Sigmoid colon (tissue), 7 donors: ENCODE measurements around the gene HK2. TPM values are rescaled to one million over a fixed set of nuclear protein-coding genes. Genes with fewer than 3 reads are reported as not detected.
"Not testable (repeated sequence)": the region's sequence is repeated elsewhere in the genome, so short reads cannot be mapped to it uniquely, and the experiment has no call there.

Experiments used
- DNase-seq: peaks from one replicate; pipeline ENCODE4 v3.0.0-alpha.2; 2019
- H3K27ac ChIP-seq, 4 donors: fragments of 200-600 bp; sonication (generic); one replicate each; pipeline ENCODE4 v1.5.1; 2016 to 2019; ENCODE audit warnings: mild to moderate bottlenecking in 1 of 4
- H3K27me3 ChIP-seq, 3 donors: fragments of 200-600 bp; sonication (generic); one replicate each; pipeline ENCODE4 v1.5.1; 2019; ENCODE audit warnings: mild to moderate bottlenecking in 1 of 3
- H3K36me3 ChIP-seq, 4 donors: fragments of 200-600 bp; sonication (generic); one replicate each; pipeline ENCODE4 v1.5.1; 2016 to 2019
- H3K4me1 ChIP-seq, 4 donors: fragments of 200-600 bp; sonication (generic); one replicate each; pipeline ENCODE4 v1.5.1; 2017 to 2019
- H3K4me3 ChIP-seq, 4 donors: fragments of 200-600 bp; sonication (generic); one replicate each; pipeline ENCODE4 v1.5.1; 2017 to 2019; ENCODE audit warnings: mild to moderate bottlenecking in 2 of 4, moderate library complexity in 1 of 4
- H3K9me3 ChIP-seq, 4 donors: fragments of 200-600 bp in 3 of 4; sonication (generic) in 3 of 4; one replicate each; pipeline versions ENCODE4 v1.5.1 to v1.6.1; 2013 to 2019
- CTCF ChIP-seq, 4 experiments: fragments of 450-650 bp in 3 of 4; fragments of 200-600 bp in 1 of 4; IDR thresholded peaks; one replicate each; pipeline ENCODE4 v1.5.1; 2016 to 2019; ENCODE audit warnings: antibody characterized with exemption in 4 of 4, mild to moderate bottlenecking in 3 of 4, moderate library complexity in 2 of 4
- EP300 ChIP-seq, 4 donors: sonication (generic); formaldehyde crosslinking; IDR thresholded peaks; one replicate each; pipeline ENCODE4 v1.6.1; 2017; ENCODE audit warnings: antibody characterized with exemption in 4 of 4
- POLR2A ChIP-seq, 2 donors: fragments of 450-650 bp; IDR thresholded peaks; one replicate each; pipeline ENCODE4 v1.6.1; 2016; ENCODE audit warnings: antibody characterized with exemption in 2 of 2, mild to moderate bottlenecking in 2 of 2, moderate library complexity in 2 of 2
- POLR2AphosphoS5 ChIP-seq, 4 donors: sonication (generic); formaldehyde crosslinking; IDR thresholded peaks; one replicate each; pipeline ENCODE4 v1.6.1; 2017; ENCODE audit warnings: antibody characterized with exemption in 4 of 4
- WGBS, 2 donors: extraction: QIAGEN DNeasy Blood & Tissue Kit; methylation state at CpG; one replicate each; pipeline ENCODE4 v1.1.7; 2013; 5-methylcytosine and 5-hydroxymethylcytosine counted together
- intact Hi-C: fragments of 100-400 bp; cut with DNase I; formaldehyde crosslinking; loops from one replicate; pipeline ENCODE4 v1.15.1; 2023
- polyA plus RNA-seq, 3 donors: library from polyadenylated mRNA; stranded (reverse); fragments of 200-250 nt; gene quantifications; one replicate each; pipeline ENCODE4 v1.2.3, GENCODE V29; 2013
- total RNA-seq, 4 donors: library from RNA; depleted of rRNA; stranded (reverse); fragments of >200 nt; gene quantifications; one replicate each; pipeline ENCODE4 v1.1.0, GENCODE V29; 2016
- donor health status: healthy with polysubstance abuse.
- donor health status: Bipolar disorder and iron deficiency.
- donor health status: healthy.

The HK2 gene
- total and polyA plus RNA-seq, 7 donors = 1.3 to 118 (median 1.9) TPM

- Histone ChIP-seq H3K27ac (no peak overlapping the region), H3K36me3 (no peaks in the 10 kb centered on the region), H3K4me1 (no peaks in the 10 kb centered on the region), H3K27me3 (no peaks in the 10 kb centered on the region), H3K9me3 (no peaks in the 10 kb centered on the region), H3K4me3 (no peak overlapping the region)
- intact Hi-C loops = no loop called here
- 90 to 95% methylated on average over 4 of the region's 4 CpGs for WGBS, 2 donors
- no peak for DNase-seq
- no peak for TF ChIP-seq POLR2A (IDR thresholded peaks at IDR 0.05)
- no peak for TF ChIP-seq POLR2AphosphoS5 (IDR thresholded peaks at IDR 0.05)
- no peak for TF ChIP-seq CTCF (IDR thresholded peaks at IDR 0.05)
- no peak for TF ChIP-seq EP300 (IDR thresholded peaks at IDR 0.05)
These were observed 20.5 kb downstream of the HK2 start for GRCh38 chr2:74854401-74854800.

- H3K9me3 ChIP-seq, intact Hi-C loops, H3K4me3 ChIP-seq, H3K36me3 ChIP-seq, H3K4me1 ChIP-seq, H3K27me3 ChIP-seq, DNase-seq, H3K27ac ChIP-seq: not testable (repeated sequence)
- 43 to 83% methylated on average over 16 of the region's 16 CpGs for WGBS, 2 donors
These were observed 21.3 kb downstream of the HK2 start for GRCh38 chr2:74855114-74855707.

- DNase-seq = no peak
- intact Hi-C loops = no loop called here
These were observed 22.2 kb downstream of the HK2 start for GRCh38 chr2:74856004-74856578.

GRCh38 chr2:74856599-74856998, 22.7 kb downstream of the HK2 start:
- Histone ChIP-seq H3K36me3 (no peaks in the 10 kb centered on the region), H3K9me3 (no peaks in the 10 kb centered on the region), H3K4me1 (no peaks in the 10 kb centered on the region), H3K27me3 (no peaks in the 10 kb centered on the region), H3K27ac (no peak overlapping the region), H3K4me3 (no peak overlapping the region)
- intact Hi-C loops = no loop called here
- no peak for TF ChIP-seq POLR2AphosphoS5 (IDR thresholded peaks at IDR 0.05)
- TF ChIP-seq POLR2A (IDR thresholded peaks at IDR 0.05) = no peak
- TF ChIP-seq EP300 (IDR thresholded peaks at IDR 0.05) = no peak
- TF ChIP-seq CTCF (IDR thresholded peaks at IDR 0.05) = no peak
- DNase-seq = no peak
- WGBS, 2 donors = 51 to 79% methylated on average over 5 of the region's 5 CpGs

More at GRCh38 chr2:74856004-74856578, 22.2 kb downstream of the HK2 start:
- H3K27ac ChIP-seq = no peak overlapping the region
- H3K27me3 ChIP-seq = no peaks in the 10 kb centered on the region
- no peaks in the 10 kb centered on the region for H3K36me3 ChIP-seq
- WGBS, 2 donors = 17 to 69% methylated on average over 10 of the region's 10 CpGs
- TF ChIP-seq POLR2A (IDR thresholded peaks at IDR 0.05) (no peak), EP300 (IDR thresholded peaks at IDR 0.05) (no peak), CTCF (IDR thresholded peaks at IDR 0.05) (no peak), POLR2AphosphoS5 (IDR thresholded peaks at IDR 0.05) (no peak)
- H3K9me3 ChIP-seq = no peaks in the 10 kb centered on the region
- H3K4me1 ChIP-seq = no peaks in the 10 kb centered on the region
- no peak overlapping the region for H3K4me3 ChIP-seq

GRCh38 chr2:74857215-74857614, 23.3 kb downstream of the HK2 start:
- Histone ChIP-seq H3K27ac (no peak overlapping the region), H3K4me3 (no peak overlapping the region), H3K9me3 (no peaks in the 10 kb centered on the region), H3K27me3 (no peaks in the 10 kb centered on the region), H3K4me1 (no peaks in the 10 kb centered on the region), H3K36me3 (no peaks in the 10 kb centered on the region)
- no peak for DNase-seq
- intact Hi-C loops = no loop called here
- 97 to 98% methylated on average over 4 of the region's 4 CpGs for WGBS, 2 donors
- no peak for TF ChIP-seq POLR2AphosphoS5 (IDR thresholded peaks at IDR 0.05)
- TF ChIP-seq EP300 (IDR thresholded peaks at IDR 0.05) = no peak
- TF ChIP-seq CTCF (IDR thresholded peaks at IDR 0.05) = no peak
- TF ChIP-seq POLR2A (IDR thresholded peaks at IDR 0.05) = no peak
